IMR-90 (cell line): Measurements from ENCODE around the gene NHLRC2. TPM values are rescaled to one million over a fixed set of nuclear protein-coding genes. Genes with fewer than 3 reads are reported as not detected.

ENCODE experiments used
- ATAC-seq: fragments of 200-7000 bp; cut with Tn5 transposase; 2 replicates; pipeline ENCODE4 v1.9.1; 2020; ENCODE audit warnings: low read depth, mild to moderate bottlenecking, moderate library complexity
- BruUV-seq: library from RNA; stranded (reverse); fragments of 400-500 nt; replicated peaks from 2 replicates; lab custom pipeline; 2021; lab: Mats Ljungman, UMichigan
- CTCF ChIA-PET: fragments of 300-600 bp; formaldehyde crosslinking; extraction: SDS; loops from one replicate; lab custom pipeline; 2021; ENCODE audit warnings: antibody characterized with exemption; lab: Yijun Ruan, JAX
- POLR2A ChIA-PET: fragments of 300-600 bp; sonication (Branson Sonifier 250); formaldehyde crosslinking; loops from one replicate; lab custom pipeline; 2022; ENCODE audit warnings: antibody characterized with exemption; ENCODE audit not compliant: unreplicated experiment; lab: Charles Lee
- DNase-seq: peaks from one replicate; pipeline ENCODE4 v3.0.0; 2013
- H2AFZ ChIP-seq: replicated peaks from 2 replicates; pipeline ENCODE3; 2013; ENCODE audit warnings: low read length, mild to moderate bottlenecking; ENCODE audit not compliant: poor library complexity
- H2AK5ac ChIP-seq: 2 replicates; pipeline ENCODE4 v1.6.1; 2013; ENCODE audit warnings: low read depth, low read length, inconsistent platforms
- H2AK9ac ChIP-seq: replicated peaks from 2 replicates; pipeline ENCODE3; 2013; ENCODE audit warnings: mild to moderate bottlenecking, low read depth, low read length, moderate library complexity; ENCODE audit not compliant: poor library complexity
- H2BK120ac ChIP-seq: 2 replicates; pipeline ENCODE4 v1.6.1; 2013; ENCODE audit warnings: low read depth, low read length, inconsistent platforms
- H2BK15ac ChIP-seq: 3 replicates; pipeline ENCODE4 v1.6.1; 2013; ENCODE audit warnings: low read depth, low read length, inconsistent platforms
- H2BK20ac ChIP-seq: 2 replicates; pipeline ENCODE4 v1.6.1; 2013; ENCODE audit warnings: low read depth, mild to moderate bottlenecking, inconsistent platforms, low read length, moderate library complexity
- H2BK5ac ChIP-seq: 2 replicates; pipeline ENCODE4 v1.6.1; 2013; ENCODE audit warnings: mild to moderate bottlenecking, low read depth, low read length, inconsistent platforms; ENCODE audit not compliant: poor library complexity, severe bottlenecking
- H3K14ac ChIP-seq: replicated peaks from 2 replicates; pipeline ENCODE4 v1.6.1; 2013; ENCODE audit warnings: low read depth, low read length, inconsistent platforms
- H3K18ac ChIP-seq: 2 replicates; pipeline ENCODE4 v1.6.1; 2013; ENCODE audit warnings: low read depth, low read length, control low read depth
- H3K23ac ChIP-seq: 2 replicates; pipeline ENCODE4 v1.6.1; 2013; ENCODE audit warnings: low read depth, low read length, inconsistent platforms
- H3K27ac ChIP-seq: 2 replicates; pipeline ENCODE4 v1.5.1; 2013; ENCODE audit warnings: mild to moderate bottlenecking, control low read depth, low read length; ENCODE audit not compliant: insufficient read depth
- H3K27me3 ChIP-seq: 2 replicates; pipeline ENCODE4 v1.6.1; 2013; ENCODE audit warnings: low read length; ENCODE audit not compliant: control insufficient read depth, insufficient read depth
- H3K36me3 ChIP-seq: 2 replicates; pipeline ENCODE4 v1.6.1; 2013; ENCODE audit warnings: low read length, mixed read lengths; ENCODE audit not compliant: control insufficient read depth, insufficient read depth
- H3K4ac ChIP-seq: 2 replicates; pipeline ENCODE4 v1.6.1; 2013; ENCODE audit warnings: low read depth, low read length, inconsistent platforms
- H3K4me1 ChIP-seq: 2 replicates; pipeline ENCODE4 v1.6.1; 2013; ENCODE audit warnings: low read length, mixed read lengths; ENCODE audit not compliant: control insufficient read depth, insufficient read depth
- H3K4me2 ChIP-seq: 2 replicates; pipeline ENCODE4 v1.6.1; 2013; ENCODE audit warnings: low read depth, mild to moderate bottlenecking, control low read depth, low read length, moderate library complexity
- H3K4me3 ChIP-seq: 2 replicates; pipeline ENCODE4 v1.5.1; 2013; ENCODE audit warnings: low read depth, mild to moderate bottlenecking, control low read depth, low read length, moderate library complexity; ENCODE audit not compliant: insufficient read depth
- H3K56ac ChIP-seq: 2 replicates; pipeline ENCODE4 v1.6.1; 2013; ENCODE audit warnings: low read length, inconsistent platforms; ENCODE audit not compliant: insufficient read depth; ENCODE audit errors: extremely low read depth
- H3K79me1 ChIP-seq, 2 experiments: 2 replicates each; pipeline ENCODE4 v1.6.1; 2013; ENCODE audit warnings: low read length in 2 of 2, inconsistent platforms in 1 of 2, low read depth in 1 of 2
- H3K9ac ChIP-seq: 2 replicates; pipeline ENCODE4 v1.6.1; 2013; ENCODE audit warnings: low read depth, low read length, control low read depth
- H3K9me1 ChIP-seq: 2 replicates; pipeline ENCODE4 v1.6.1; 2013; ENCODE audit warnings: low read length, inconsistent platforms; ENCODE audit not compliant: insufficient read depth
- H3K9me3 ChIP-seq: 2 replicates; pipeline ENCODE4 v1.6.1; 2013; ENCODE audit warnings: low read length; ENCODE audit not compliant: control insufficient read depth, insufficient read depth
- H4K20me1 ChIP-seq: 2 replicates; pipeline ENCODE4 v1.6.1; 2013; ENCODE audit warnings: low read length, inconsistent platforms; ENCODE audit not compliant: insufficient read depth
- H4K5ac ChIP-seq: 2 replicates; pipeline ENCODE4 v1.6.1; 2013; ENCODE audit warnings: mild to moderate bottlenecking, low read depth, low read length, control low read depth
- H4K8ac ChIP-seq, 2 experiments: 2 replicates each; pipeline ENCODE4 v1.6.1; 2013; ENCODE audit warnings: low read depth in 2 of 2, low read length in 2 of 2, control low read depth in 1 of 2, inconsistent platforms in 1 of 2
- H4K91ac ChIP-seq: 2 replicates; pipeline ENCODE4 v1.6.1; 2013; ENCODE audit warnings: low read depth, low read length, inconsistent platforms; ENCODE audit not compliant: insufficient read depth
- FOS ChIP-seq: fragments of 150-350 bp; IDR thresholded peaks from 2 replicates; pipeline ENCODE4 v1.6.1; 2016; ENCODE audit warnings: low read depth, low read length
- RAD21 ChIP-seq: IDR thresholded peaks from 2 replicates; pipeline ENCODE4 v1.6.1; 2012; ENCODE audit warnings: low read length, improper control_type of control experiment
- WGBS, 2 experiments: methylation state at CpG; one replicate each; pipeline versions ENCODE4 v1.1.5 to v1.1.7; 2013; ENCODE audit warnings: missing lambda C conversion rate in 2 of 2; ENCODE audit not compliant: insufficient read length in 1 of 2; ENCODE audit errors: extremely low coverage in 2 of 2; 5-methylcytosine and 5-hydroxymethylcytosine counted together
- dilution Hi-C: fragments of 300-500 bp; cut with HindIII; formaldehyde crosslinking; loops from one replicate; pipeline ENCODE4 v1.14.3; 2018; ENCODE audit warnings: low sequenced_read_pairs; ENCODE audit not compliant: unreplicated experiment
- in situ Hi-C: fragments of 300-500 bp; cut with MboI; formaldehyde crosslinking; loops from 3 replicates; pipeline ENCODE4 v1.14.3; 2019; ENCODE audit warnings: low sequenced_read_pairs, inconsistent platforms, mixed read lengths
- intact Hi-C: fragments of 100-400 bp; cut with micrococcal nuclease; formaldehyde crosslinking; loops from 2 replicates; pipeline ENCODE4 v1.10.0; 2022
- polyA plus RNA-seq, 3 experiments: library from polyadenylated mRNA; depleted of rRNA; stranded (reverse); fragments of >200 nt; gene quantifications; 2 replicates each; pipeline ENCODE4 v1.2.3, GENCODE V29; 2012; ENCODE audit warnings: low replicate concordance in 1 of 3
- total RNA-seq: library from RNA; depleted of rRNA; stranded (reverse); fragments of >200 nt; gene quantifications from 2 replicates; pipeline ENCODE4 v1.2.3, GENCODE V29; 2012
- TF ChIP-seq, protein P1 (sequence below): fragments of 150-350 bp; IDR thresholded peaks from 2 replicates; pipeline ENCODE4 v1.6.1; 2016; ENCODE audit warnings: low read depth, mild to moderate bottlenecking, low read length, moderate library complexity, borderline replicate concordance

NHLRC2 gene
- total and polyA plus RNA-seq, 2 of the 4 experiments (the other 2 are of a cell fraction) = 3.0 to 11.8 TPM

DNA sequence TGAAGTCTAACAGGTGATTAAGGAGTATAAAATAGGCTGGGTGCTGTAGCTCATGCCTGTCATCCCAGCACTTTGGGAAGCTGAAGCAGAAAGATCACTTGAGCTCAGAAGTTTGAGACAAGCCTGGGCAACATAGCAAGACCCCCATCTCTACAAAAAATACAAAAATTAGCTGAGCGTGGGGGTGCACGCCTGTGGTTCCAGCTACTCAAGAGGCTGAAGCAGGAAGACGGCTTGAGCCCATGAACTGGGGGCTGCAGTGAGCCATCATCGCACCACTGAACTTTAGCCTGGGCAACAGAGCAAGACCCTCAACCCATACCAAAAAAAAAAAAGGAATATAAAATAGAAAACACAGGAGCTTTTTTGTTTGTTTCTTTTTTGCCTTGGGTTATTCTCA is 48.0 kb upstream of the NHLRC2 start:
- Histone ChIP-seq H2AK9ac (no peak overlapping the region), H3K4me2 (no peak overlapping the region), H2BK120ac (no peak overlapping the region), H4K20me1 (no peaks in the 10 kb centered on the region), H3K27me3 (peaks cover 25% of the 10 kb centered on the region), H4K8ac (no peak overlapping the region), H3K4ac (no peak overlapping the region), H2AK5ac (no peak overlapping the region), H2BK5ac (no peak overlapping the region), H3K23ac (no peak overlapping the region), H3K9ac (no peak overlapping the region), H3K56ac (no peak overlapping the region), H3K9me1 (no peaks in the 10 kb centered on the region), H3K4me3 (no peak overlapping the region), H2BK15ac (no peak overlapping the region), H3K18ac (no peak overlapping the region), H3K79me1 (no peaks in the 10 kb centered on the region), H2AFZ (no peak overlapping the region), H4K5ac (no peak overlapping the region), H3K27ac (no peak overlapping the region), H2BK20ac (no peak overlapping the region), H3K14ac (no peak overlapping the region), H3K4me1 (no peaks in the 10 kb centered on the region; the same call in 1 of the 2 replicates), H3K9me3 (peaks cover 2% of the 10 kb centered on the region; the same call in 1 of the 2 replicates), H4K91ac (no peak overlapping the region), H3K36me3 (no peaks in the 10 kb centered on the region)
- intact Hi-C loops = loop anchor here (10.0 kb wide), 1 partner anchor 1318 kb away; no protein-coding TSS in a partner anchor
- ATAC-seq (no peak), DNase-seq (no peak)
- TF ChIP-seq, protein P1, sequence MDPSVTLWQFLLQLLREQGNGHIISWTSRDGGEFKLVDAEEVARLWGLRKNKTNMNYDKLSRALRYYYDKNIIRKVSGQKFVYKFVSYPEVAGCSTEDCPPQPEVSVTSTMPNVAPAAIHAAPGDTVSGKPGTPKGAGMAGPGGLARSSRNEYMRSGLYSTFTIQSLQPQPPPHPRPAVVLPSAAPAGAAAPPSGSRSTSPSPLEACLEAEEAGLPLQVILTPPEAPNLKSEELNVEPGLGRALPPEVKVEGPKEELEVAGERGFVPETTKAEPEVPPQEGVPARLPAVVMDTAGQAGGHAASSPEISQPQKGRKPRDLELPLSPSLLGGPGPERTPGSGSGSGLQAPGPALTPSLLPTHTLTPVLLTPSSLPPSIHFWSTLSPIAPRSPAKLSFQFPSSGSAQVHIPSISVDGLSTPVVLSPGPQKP = no peak
- TF ChIP-seq RAD21 (no peak), FOS (no peak)
- dilution Hi-C loops = no loop called here
- POLR2A ChIA-PET = no interaction called here
- no TSS peak for BruUV-seq
- no CpG with 5 or more reads among the region's 4 CpGs for WGBS, 2 experiments
- CTCF ChIA-PET = interaction anchor here (0.6 kb wide), 1 partner anchor 243 kb away, joined by 3 read pairs; no protein-coding TSS in a partner anchor
- in situ Hi-C loops = no loop called here
